Measurements from ENCODE around the gene OR5H6. TPM values are rescaled to one million over a fixed set of nuclear protein-coding genes. Genes with fewer than 3 reads are reported as not detected.
"Not testable (repeated sequence)": the region's sequence is repeated elsewhere in the genome, so short reads cannot be mapped to it uniquely, and the experiment has no call there.

The OR5H6 gene
- not detected for total RNA-seq

GRCh38 chr3:98263944-98264343 is at the start of gene OR5H6:
TSS of gene OR5H6 (plus strand) at chr3:98264244. CDS start at chr3:98264333, 89 bp downstream.
- no peak for DNase-seq

- no peak for DNase-seq
Observed at GRCh38 chr3:98215051-98215450, 49.0 kb upstream of the OR5H6 start.

GRCh38 chr3:98223907-98224672 is 40.0 kb upstream of the OR5H6 start:
- no peak for DNase-seq

GRCh38 chr3:98232489-98232888 is 31.6 kb upstream of the OR5H6 start:
- no peak for DNase-seq

GRCh38 chr3:98233468-98233867 is 30.6 kb upstream of the OR5H6 start:
- no peak for DNase-seq

GRCh38 chr3:98240131-98240530 is 23.9 kb upstream of the OR5H6 start:
- DNase-seq, result no peak

GRCh38 chr3:98242155-98242554 is 21.9 kb upstream of the OR5H6 start:
- no peak for DNase-seq

- DNase-seq, result no peak
Observed at GRCh38 chr3:98243843-98244242, 20.2 kb upstream of the OR5H6 start.

- DNase-seq, result no peak
Observed at GRCh38 chr3:98246142-98246541, 17.9 kb upstream of the OR5H6 start.

GRCh38 chr3:98256026-98256425 is 8.0 kb upstream of the OR5H6 start:
- DNase-seq, result not testable (repeated sequence)

- no peak for DNase-seq
Observed at GRCh38 chr3:98259707-98260106, 4.3 kb upstream of the OR5H6 start.

- DNase-seq, result no peak
Observed at GRCh38 chr3:98262046-98262445, 2.0 kb upstream of the OR5H6 start.

- no peak for DNase-seq
Observed at GRCh38 chr3:98269846-98270245, 5.8 kb downstream of the OR5H6 start.

GRCh38 chr3:98272126-98272525 is 8.1 kb downstream of the OR5H6 start:
- no peak for DNase-seq

GRCh38 chr3:98274914-98275313 is 10.9 kb downstream of the OR5H6 start:
- DNase-seq, result no peak

GRCh38 chr3:98282205-98282604 is 18.2 kb downstream of the OR5H6 start, which contains the start of gene OR5H2:
TSS of gene OR5H2 (plus strand) at chr3:98282505. CDS start at chr3:98282903, 398 bp downstream.
- no peak for DNase-seq

- no peak for DNase-seq
Observed at GRCh38 chr3:98290916-98291315, 26.9 kb downstream of the OR5H6 start.

GRCh38 chr3:98291332-98291957 is 27.4 kb downstream of the OR5H6 start:
- DNase-seq, result no peak

Other genes starting within 250 kb of the OR5H6 start
- not detected for gene GABRR3, start 228.9 kb upstream of the OR5H6 start, total RNA-seq
- not detected for gene OR5AC2, start 177.1 kb upstream of the OR5H6 start, total RNA-seq
- gene OR5H1, start 133.5 kb upstream of the OR5H6 start, total RNA-seq, result not detected
- not detected for gene OR5H14, start 116.8 kb upstream of the OR5H6 start, total RNA-seq
- not detected for gene OR5H15, start 97.5 kb upstream of the OR5H6 start, total RNA-seq
- not detected for gene OR5H2, start 18.3 kb downstream of the OR5H6 start, total RNA-seq
- not detected for gene OR5K4, start 89.6 kb downstream of the OR5H6 start, total RNA-seq
- gene OR5K3, start 126.4 kb downstream of the OR5H6 start, total RNA-seq, result not detected
- not detected for gene OR5K1, start 199.0 kb downstream of the OR5H6 start, total RNA-seq
- gene OR5K2, start 233.4 kb downstream of the OR5H6 start, total RNA-seq, result not detected

Data from occipital lobe (tissue), 2 donors.